Measurements from ENCODE around the gene DYRK1A.

Gene DYRK1A

GRCh38 chr21:37447288-37447936 is 80.8 kb downstream of the DYRK1A start:
- no peak for DNase-seq (ENCODE audit: low read depth in 1 of 2, low spot score in 1 of 2)

GRCh38 chr21:37449302-37449937 is 82.8 kb downstream of the DYRK1A start:
- DNase-seq (ENCODE audit: low read depth in 1 of 2, low spot score in 1 of 2) = no peak

GRCh38 chr21:37450445-37450941 is 83.9 kb downstream of the DYRK1A start:
- DNase-seq (ENCODE audit: low read depth in 1 of 2, low spot score in 1 of 2) = no peak

- DNase-seq (ENCODE audit: low read depth in 1 of 2, low spot score in 1 of 2) = no peak
These were observed 84.9 kb downstream of the DYRK1A start for GRCh38 chr21:37451446-37451845.

GRCh38 chr21:37452227-37452626 is 85.7 kb downstream of the DYRK1A start:
- no peak for DNase-seq (ENCODE audit: low read depth in 1 of 2, low spot score in 1 of 2)

- DNase-seq (ENCODE audit: low read depth in 1 of 2, low spot score in 1 of 2) = no peak
These were observed 86.8 kb downstream of the DYRK1A start for GRCh38 chr21:37453350-37453749.

- no peak for DNase-seq (ENCODE audit: low read depth in 1 of 2, low spot score in 1 of 2)
These were observed 88.4 kb downstream of the DYRK1A start for GRCh38 chr21:37454869-37455503.

- DNase-seq (ENCODE audit: low read depth in 1 of 2, low spot score in 1 of 2) = no peak
These were observed 88.9 kb downstream of the DYRK1A start for GRCh38 chr21:37455504-37455911.

GRCh38 chr21:37458669-37459276 is 92.2 kb downstream of the DYRK1A start:
- no peak for DNase-seq (ENCODE audit: low read depth in 1 of 2, low spot score in 1 of 2)

GRCh38 chr21:37459575-37459974 is 93.0 kb downstream of the DYRK1A start:
- DNase-seq (ENCODE audit: low read depth in 1 of 2, low spot score in 1 of 2) = no peak

- no peak for DNase-seq (ENCODE audit: low read depth in 1 of 2, low spot score in 1 of 2)
These were observed 93.6 kb downstream of the DYRK1A start for GRCh38 chr21:37460196-37460595.

GRCh38 chr21:37461479-37461878 is 94.9 kb downstream of the DYRK1A start:
- no peak for DNase-seq (ENCODE audit: low read depth in 1 of 2, low spot score in 1 of 2)

GRCh38 chr21:37462087-37462861 is 95.7 kb downstream of the DYRK1A start:
- no peak for DNase-seq (ENCODE audit: low read depth in 1 of 2, low spot score in 1 of 2)

- no peak for DNase-seq (ENCODE audit: low read depth in 1 of 2, low spot score in 1 of 2)
These were observed 96.7 kb downstream of the DYRK1A start for GRCh38 chr21:37463083-37463801.

- no peak for DNase-seq (ENCODE audit: low read depth in 1 of 2, low spot score in 1 of 2)
These were observed 100.5 kb downstream of the DYRK1A start for GRCh38 chr21:37467082-37467481.

- DNase-seq (ENCODE audit: low read depth in 1 of 2, low spot score in 1 of 2) = no peak
These were observed 102.3 kb downstream of the DYRK1A start for GRCh38 chr21:37468909-37469308.

GRCh38 chr21:37469441-37469840 is 102.9 kb downstream of the DYRK1A start:
- no peak for DNase-seq (ENCODE audit: low read depth in 1 of 2, low spot score in 1 of 2)

GRCh38 chr21:37472581-37472980 is 106.0 kb downstream of the DYRK1A start:
- DNase-seq (ENCODE audit: low read depth in 1 of 2, low spot score in 1 of 2) = no peak

GRCh38 chr21:37473491-37473890 is 106.9 kb downstream of the DYRK1A start:
- no peak for DNase-seq (ENCODE audit: low read depth in 1 of 2, low spot score in 1 of 2)

- DNase-seq (ENCODE audit: low read depth in 1 of 2, low spot score in 1 of 2) = no peak
These were observed 107.8 kb downstream of the DYRK1A start for GRCh38 chr21:37474342-37474741.

Measured in activated T-helper 1 cell treated with anti-CD3 and anti-CD28 coated beads, Interleukin-2, amount 50 U/mL, for 16 hours (primary cell).